ENCODE results near the gene PHACTR3. TPM values are rescaled to one million over a fixed set of nuclear protein-coding genes. Genes with fewer than 3 reads are reported as not detected.

PHACTR3 gene
- total RNA-seq, 1 experiment from 2014 or later, result 0.10 TPM

GRCh38 chr20:59586613-59587012 lies 17.7 kb upstream of the PHACTR3 start:
- H3K27me3 ChIP-seq (ENCODE audit: control insufficient read depth, insufficient read depth, low read length), result peaks cover 2% of the 10 kb centered on the region; the same call in 1 of the 2 replicates
- CTCF ChIA-PET, result no interaction called here

GRCh38 chr20:59587570-59587969 lies 16.8 kb upstream of the PHACTR3 start:
- Histone ChIP-seq H3K27me3 (ENCODE audit: control insufficient read depth, insufficient read depth, low read length) (peaks cover 1% of the 10 kb centered on the region; the same call in 1 of the 2 replicates), H3K9me3 (ENCODE audit: control insufficient read depth, insufficient read depth, low read depth, low read length) (no peaks in the 10 kb centered on the region), H3K4me3 (ENCODE audit: low read depth in 2 of 2, low read length in 2 of 2) (no peak overlapping the region), H3K27ac (ENCODE audit: low read length) (no peak overlapping the region), H3K36me3 (ENCODE audit: control insufficient read depth, insufficient read depth, low read length) (no peaks in the 10 kb centered on the region), H3K4me1 (ENCODE audit: control insufficient read depth, insufficient read depth, low read length) (no peaks in the 10 kb centered on the region)
- ATAC-seq, result no peak
- ChIA-PET CTCF (no interaction called here), POLR2A (no interaction called here)
- intact Hi-C loops (cut with micrococcal nuclease; ENCODE audit: unreplicated experiment) (no loop called here), in situ Hi-C loops (cut with HindIII; ENCODE audit: low pct_unique_long_range_greater_than_20kb, low sequenced_read_pairs) (no loop called here)
- TF ChIP-seq CTCF (IDR thresholded peaks at IDR 0.05) (no peak), TCF7L2 (IDR thresholded peaks at IDR 0.05; ENCODE audit: low read depth, low read length) (no peak), POLR2AphosphoS5 (IDR thresholded peaks at IDR 0.05; ENCODE audit: low read depth, low read length) (no peak), SIN3A (IDR thresholded peaks at IDR 0.05; ENCODE audit: borderline replicate concordance, insufficient read depth, low read depth, low read length) (no peak)
- TF ChIP-seq, protein P1, sequence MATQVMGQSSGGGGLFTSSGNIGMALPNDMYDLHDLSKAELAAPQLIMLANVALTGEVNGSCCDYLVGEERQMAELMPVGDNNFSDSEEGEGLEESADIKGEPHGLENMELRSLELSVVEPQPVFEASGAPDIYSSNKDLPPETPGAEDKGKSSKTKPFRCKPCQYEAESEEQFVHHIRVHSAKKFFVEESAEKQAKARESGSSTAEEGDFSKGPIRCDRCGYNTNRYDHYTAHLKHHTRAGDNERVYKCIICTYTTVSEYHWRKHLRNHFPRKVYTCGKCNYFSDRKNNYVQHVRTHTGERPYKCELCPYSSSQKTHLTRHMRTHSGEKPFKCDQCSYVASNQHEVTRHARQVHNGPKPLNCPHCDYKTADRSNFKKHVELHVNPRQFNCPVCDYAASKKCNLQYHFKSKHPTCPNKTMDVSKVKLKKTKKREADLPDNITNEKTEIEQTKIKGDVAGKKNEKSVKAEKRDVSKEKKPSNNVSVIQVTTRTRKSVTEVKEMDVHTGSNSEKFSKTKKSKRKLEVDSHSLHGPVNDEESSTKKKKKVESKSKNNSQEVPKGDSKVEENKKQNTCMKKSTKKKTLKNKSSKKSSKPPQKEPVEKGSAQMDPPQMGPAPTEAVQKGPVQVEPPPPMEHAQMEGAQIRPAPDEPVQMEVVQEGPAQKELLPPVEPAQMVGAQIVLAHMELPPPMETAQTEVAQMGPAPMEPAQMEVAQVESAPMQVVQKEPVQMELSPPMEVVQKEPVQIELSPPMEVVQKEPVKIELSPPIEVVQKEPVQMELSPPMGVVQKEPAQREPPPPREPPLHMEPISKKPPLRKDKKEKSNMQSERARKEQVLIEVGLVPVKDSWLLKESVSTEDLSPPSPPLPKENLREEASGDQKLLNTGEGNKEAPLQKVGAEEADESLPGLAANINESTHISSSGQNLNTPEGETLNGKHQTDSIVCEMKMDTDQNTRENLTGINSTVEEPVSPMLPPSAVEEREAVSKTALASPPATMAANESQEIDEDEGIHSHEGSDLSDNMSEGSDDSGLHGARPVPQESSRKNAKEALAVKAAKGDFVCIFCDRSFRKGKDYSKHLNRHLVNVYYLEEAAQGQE (IDR thresholded peaks at IDR 0.05; ENCODE audit: insufficient read depth in 1 of 2, low read depth in 2 of 2, low read length in 1 of 2), result no peak
- BruUV-seq (replicated peaks), result no TSS peak
- no peak for DNase-seq (ENCODE audit: low read depth, low spot score)

More at GRCh38 chr20:59586613-59587012, 17.7 kb upstream of the PHACTR3 start:
- no peak for TF ChIP-seq CTCF (IDR thresholded peaks at IDR 0.05)
- TF ChIP-seq, protein P1 (IDR thresholded peaks at IDR 0.05; ENCODE audit: insufficient read depth in 1 of 2, low read depth in 2 of 2, low read length in 1 of 2), result no peak
- no peak for TF ChIP-seq TCF7L2 (IDR thresholded peaks at IDR 0.05; ENCODE audit: low read depth, low read length)
- no peak for TF ChIP-seq POLR2AphosphoS5 (IDR thresholded peaks at IDR 0.05; ENCODE audit: low read depth, low read length)
- no peak for TF ChIP-seq SIN3A (IDR thresholded peaks at IDR 0.05; ENCODE audit: borderline replicate concordance, insufficient read depth, low read depth, low read length)
- Histone ChIP-seq H3K4me1 (ENCODE audit: control insufficient read depth, insufficient read depth, low read length) (no peaks in the 10 kb centered on the region), H3K4me3 (ENCODE audit: low read depth in 2 of 2, low read length in 2 of 2) (no peak overlapping the region), H3K36me3 (ENCODE audit: control insufficient read depth, insufficient read depth, low read length) (no peaks in the 10 kb centered on the region), H3K9me3 (ENCODE audit: control insufficient read depth, insufficient read depth, low read depth, low read length) (no peaks in the 10 kb centered on the region), H3K27ac (ENCODE audit: low read length) (no peak overlapping the region)
- no TSS peak for BruUV-seq (replicated peaks)
- POLR2A ChIA-PET, result no interaction called here
- intact Hi-C loops (cut with micrococcal nuclease; ENCODE audit: unreplicated experiment), result no loop called here
- ATAC-seq, result no peak
- no peak for DNase-seq (ENCODE audit: low read depth, low spot score)
- in situ Hi-C loops (cut with HindIII; ENCODE audit: low pct_unique_long_range_greater_than_20kb, low sequenced_read_pairs), result no loop called here
